Measurements from ENCODE around the gene XXYLT1.

Gene XXYLT1

GRCh38 chr3:195181741-195182469, 89.1 kb downstream of the XXYLT1 start:
- peaks cover 12% of the 10 kb centered on the region for H3K4me1 ChIP-seq (ENCODE audit: control insufficient read depth, insufficient read depth, low read length)
- H3K36me3 ChIP-seq (ENCODE audit: control insufficient read depth, insufficient read depth, low read length), result no peaks in the 10 kb centered on the region
- no peaks in the 10 kb centered on the region for H3K27me3 ChIP-seq (ENCODE audit: control insufficient read depth, insufficient read depth, low read length)
- H3K9ac ChIP-seq (ENCODE audit: low read depth, low read length), result no peak overlapping the region
- H3K9me3 ChIP-seq (ENCODE audit: control insufficient read depth, insufficient read depth, low read length), result no peaks in the 10 kb centered on the region
- no peak overlapping the region for H3K4me3 ChIP-seq (ENCODE audit: low read depth, low read length)

GRCh38 chr3:195181113-195181498, 89.9 kb downstream of the XXYLT1 start:
- peaks cover 12% of the 10 kb centered on the region for H3K4me1 ChIP-seq (ENCODE audit: control insufficient read depth, insufficient read depth, low read length)
- H3K27me3 ChIP-seq (ENCODE audit: control insufficient read depth, insufficient read depth, low read length), result no peaks in the 10 kb centered on the region
- no peak overlapping the region for H3K9ac ChIP-seq (ENCODE audit: low read depth, low read length)
- no peaks in the 10 kb centered on the region for H3K36me3 ChIP-seq (ENCODE audit: control insufficient read depth, insufficient read depth, low read length)
- H3K9me3 ChIP-seq (ENCODE audit: control insufficient read depth, insufficient read depth, low read length), result no peaks in the 10 kb centered on the region
- no peak overlapping the region for H3K4me3 ChIP-seq (ENCODE audit: low read depth, low read length)

GRCh38 chr3:195180490-195181112, 90.4 kb downstream of the XXYLT1 start:
- H3K27me3 ChIP-seq (ENCODE audit: control insufficient read depth, insufficient read depth, low read length), result no peaks in the 10 kb centered on the region
- H3K36me3 ChIP-seq (ENCODE audit: control insufficient read depth, insufficient read depth, low read length), result no peaks in the 10 kb centered on the region
- peaks cover 12% of the 10 kb centered on the region for H3K4me1 ChIP-seq (ENCODE audit: control insufficient read depth, insufficient read depth, low read length)
- H3K9me3 ChIP-seq (ENCODE audit: control insufficient read depth, insufficient read depth, low read length), result no peaks in the 10 kb centered on the region
- H3K4me3 ChIP-seq (ENCODE audit: low read depth, low read length), result no peak overlapping the region
- H3K9ac ChIP-seq (ENCODE audit: low read depth, low read length), result no peak overlapping the region

GRCh38 chr3:195179776-195180489, 91.0 kb downstream of the XXYLT1 start:
- Histone ChIP-seq H3K9ac (ENCODE audit: low read depth, low read length) (no peak overlapping the region), H3K9me3 (ENCODE audit: control insufficient read depth, insufficient read depth, low read length) (no peaks in the 10 kb centered on the region), H3K27me3 (ENCODE audit: control insufficient read depth, insufficient read depth, low read length) (no peaks in the 10 kb centered on the region), H3K4me1 (ENCODE audit: control insufficient read depth, insufficient read depth, low read length) (peaks cover 12% of the 10 kb centered on the region), H3K36me3 (ENCODE audit: control insufficient read depth, insufficient read depth, low read length) (no peaks in the 10 kb centered on the region), H3K4me3 (ENCODE audit: low read depth, low read length) (no peak overlapping the region)

- Histone ChIP-seq H3K9me3 (ENCODE audit: control insufficient read depth, insufficient read depth, low read length) (no peaks in the 10 kb centered on the region), H3K36me3 (ENCODE audit: control insufficient read depth, insufficient read depth, low read length) (no peaks in the 10 kb centered on the region), H3K4me3 (ENCODE audit: low read depth, low read length) (no peak overlapping the region), H3K9ac (ENCODE audit: low read depth, low read length) (no peak overlapping the region), H3K4me1 (ENCODE audit: control insufficient read depth, insufficient read depth, low read length) (peaks cover 10% of the 10 kb centered on the region), H3K27me3 (ENCODE audit: control insufficient read depth, insufficient read depth, low read length) (no peaks in the 10 kb centered on the region)
Measured at GRCh38 chr3:195178124-195178910, 92.6 kb downstream of the XXYLT1 start.

- no peaks in the 10 kb centered on the region for H3K9me3 ChIP-seq (ENCODE audit: control insufficient read depth, insufficient read depth, low read length)
- H3K36me3 ChIP-seq (ENCODE audit: control insufficient read depth, insufficient read depth, low read length), result no peaks in the 10 kb centered on the region
- H3K27me3 ChIP-seq (ENCODE audit: control insufficient read depth, insufficient read depth, low read length), result no peaks in the 10 kb centered on the region
- no peak overlapping the region for H3K4me3 ChIP-seq (ENCODE audit: low read depth, low read length)
- H3K4me1 ChIP-seq (ENCODE audit: control insufficient read depth, insufficient read depth, low read length), result peaks cover 3% of the 10 kb centered on the region
- no peak overlapping the region for H3K9ac ChIP-seq (ENCODE audit: low read depth, low read length)
Measured at GRCh38 chr3:195177422-195178123, 93.4 kb downstream of the XXYLT1 start.

GRCh38 chr3:195176776-195177175, 94.2 kb downstream of the XXYLT1 start:
- Histone ChIP-seq H3K9me3 (ENCODE audit: control insufficient read depth, insufficient read depth, low read length) (no peaks in the 10 kb centered on the region), H3K27me3 (ENCODE audit: control insufficient read depth, insufficient read depth, low read length) (no peaks in the 10 kb centered on the region), H3K36me3 (ENCODE audit: control insufficient read depth, insufficient read depth, low read length) (no peaks in the 10 kb centered on the region), H3K4me1 (ENCODE audit: control insufficient read depth, insufficient read depth, low read length) (peaks cover 2% of the 10 kb centered on the region), H3K9ac (ENCODE audit: low read depth, low read length) (no peak overlapping the region), H3K4me3 (ENCODE audit: low read depth, low read length) (no peak overlapping the region)

- Histone ChIP-seq H3K9ac (ENCODE audit: low read depth, low read length) (no peak overlapping the region), H3K36me3 (ENCODE audit: control insufficient read depth, insufficient read depth, low read length) (no peaks in the 10 kb centered on the region), H3K4me3 (ENCODE audit: low read depth, low read length) (no peak overlapping the region), H3K9me3 (ENCODE audit: control insufficient read depth, insufficient read depth, low read length) (no peaks in the 10 kb centered on the region), H3K27me3 (ENCODE audit: control insufficient read depth, insufficient read depth, low read length) (no peaks in the 10 kb centered on the region), H3K4me1 (ENCODE audit: control insufficient read depth, insufficient read depth, low read length) (peaks cover 2% of the 10 kb centered on the region)
Measured at GRCh38 chr3:195175476-195176337, 95.3 kb downstream of the XXYLT1 start.

GRCh38 chr3:195175076-195175475, 95.9 kb downstream of the XXYLT1 start:
- Histone ChIP-seq H3K9ac (ENCODE audit: low read depth, low read length) (no peak overlapping the region), H3K36me3 (ENCODE audit: control insufficient read depth, insufficient read depth, low read length) (no peaks in the 10 kb centered on the region), H3K27me3 (ENCODE audit: control insufficient read depth, insufficient read depth, low read length) (no peaks in the 10 kb centered on the region), H3K9me3 (ENCODE audit: control insufficient read depth, insufficient read depth, low read length) (no peaks in the 10 kb centered on the region), H3K4me1 (ENCODE audit: control insufficient read depth, insufficient read depth, low read length) (peaks cover 2% of the 10 kb centered on the region), H3K4me3 (ENCODE audit: low read depth, low read length) (no peak overlapping the region)

GRCh38 chr3:195173657-195174056, 97.3 kb downstream of the XXYLT1 start:
- Histone ChIP-seq H3K9me3 (ENCODE audit: control insufficient read depth, insufficient read depth, low read length) (no peaks in the 10 kb centered on the region), H3K9ac (ENCODE audit: low read depth, low read length) (no peak overlapping the region), H3K36me3 (ENCODE audit: control insufficient read depth, insufficient read depth, low read length) (no peaks in the 10 kb centered on the region), H3K4me3 (ENCODE audit: low read depth, low read length) (no peak overlapping the region), H3K27me3 (ENCODE audit: control insufficient read depth, insufficient read depth, low read length) (no peaks in the 10 kb centered on the region), H3K4me1 (ENCODE audit: control insufficient read depth, insufficient read depth, low read length) (peaks cover 2% of the 10 kb centered on the region)

Data from iPS-15b (cell line).